RWPE2 (cell line): ENCODE results near the gene TAF1D.
"Not testable (repeated sequence)": the region's sequence is repeated elsewhere in the genome, so short reads cannot be mapped to it uniquely, and the experiment has no call there.

ENCODE experiments used
- ATAC-seq: fragments of 200-7000 bp; cut with Tn5 transposase; 3 replicates; pipeline ENCODE4 v1.9.1; 2021; ENCODE audit warnings: low read depth
- DNase-seq: peaks from one replicate; pipeline ENCODE4 v3.0.0-alpha.2; 2020; ENCODE audit warnings: low spot score
- H3K27ac ChIP-seq: fragments of 450-650 bp; 2 replicates; pipeline ENCODE4 v1.5.1; 2017; ENCODE audit warnings: mild to moderate bottlenecking; ENCODE audit not compliant: poor library complexity, severe bottlenecking
- H3K27me3 ChIP-seq: fragments of 250-450 bp; sonication (Bioruptor Pico); 2 replicates; pipeline ENCODE4 v1.5.1; 2021; ENCODE audit warnings: mild to moderate bottlenecking, moderate library complexity; ENCODE audit not compliant: insufficient read depth, poor library complexity, severe bottlenecking
- H3K36me3 ChIP-seq: fragments of 250-450 bp; sonication (Bioruptor Pico); 2 replicates; pipeline ENCODE4 v1.5.1; 2020; ENCODE audit warnings: low read depth, mild to moderate bottlenecking, moderate library complexity
- H3K4me1 ChIP-seq: fragments of 250-450 bp; sonication (Bioruptor Pico); 2 replicates; pipeline ENCODE4 v1.5.1; 2021; ENCODE audit warnings: mild to moderate bottlenecking, moderate library complexity; ENCODE audit not compliant: insufficient read depth, poor library complexity, severe bottlenecking
- H3K4me3 ChIP-seq: fragments of 250-450 bp; sonication (Bioruptor Pico); 2 replicates; pipeline ENCODE4 v1.5.1; 2021; ENCODE audit warnings: mild to moderate bottlenecking, moderate library complexity; ENCODE audit not compliant: severe bottlenecking
- H3K9me3 ChIP-seq: fragments of 250-450 bp; sonication (Bioruptor Pico); 2 replicates; pipeline ENCODE4 v1.5.1; 2021; ENCODE audit warnings: mild to moderate bottlenecking, moderate library complexity; ENCODE audit not compliant: severe bottlenecking
- TF ChIP-seq, protein P1 (sequence below): fragments of 450-650 bp; IDR thresholded peaks from one replicate; pipeline ENCODE4 v1.5.1; 2017; ENCODE audit warnings: mild to moderate bottlenecking, moderate library complexity; ENCODE audit not compliant: poor library complexity, severe bottlenecking

The TAF1D gene

DNA sequence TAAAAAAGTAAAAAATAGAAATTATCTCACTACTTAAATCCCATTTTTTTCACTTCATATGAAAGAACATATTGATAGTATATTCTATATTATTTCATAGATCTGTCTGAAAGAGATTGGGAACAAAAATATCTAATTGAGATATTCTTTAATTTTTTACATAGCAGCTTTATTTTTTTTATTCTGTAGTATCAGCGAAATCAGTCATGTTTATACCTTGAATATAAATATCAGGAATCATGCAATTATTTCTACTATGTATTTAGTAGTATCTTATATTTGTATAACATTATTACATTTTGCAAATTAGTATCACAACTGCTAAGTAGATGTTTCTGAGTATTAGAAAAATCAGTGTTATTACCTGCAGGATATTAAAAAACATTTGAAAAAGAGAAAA is 20.6 kb upstream of the TAF1D start:
- DNase-seq (no peak), ATAC-seq (no peak)
- no peaks in the 10 kb centered on the region for H3K4me1 ChIP-seq
- H3K27ac ChIP-seq = no peak overlapping the region
- TF ChIP-seq, protein P1, sequence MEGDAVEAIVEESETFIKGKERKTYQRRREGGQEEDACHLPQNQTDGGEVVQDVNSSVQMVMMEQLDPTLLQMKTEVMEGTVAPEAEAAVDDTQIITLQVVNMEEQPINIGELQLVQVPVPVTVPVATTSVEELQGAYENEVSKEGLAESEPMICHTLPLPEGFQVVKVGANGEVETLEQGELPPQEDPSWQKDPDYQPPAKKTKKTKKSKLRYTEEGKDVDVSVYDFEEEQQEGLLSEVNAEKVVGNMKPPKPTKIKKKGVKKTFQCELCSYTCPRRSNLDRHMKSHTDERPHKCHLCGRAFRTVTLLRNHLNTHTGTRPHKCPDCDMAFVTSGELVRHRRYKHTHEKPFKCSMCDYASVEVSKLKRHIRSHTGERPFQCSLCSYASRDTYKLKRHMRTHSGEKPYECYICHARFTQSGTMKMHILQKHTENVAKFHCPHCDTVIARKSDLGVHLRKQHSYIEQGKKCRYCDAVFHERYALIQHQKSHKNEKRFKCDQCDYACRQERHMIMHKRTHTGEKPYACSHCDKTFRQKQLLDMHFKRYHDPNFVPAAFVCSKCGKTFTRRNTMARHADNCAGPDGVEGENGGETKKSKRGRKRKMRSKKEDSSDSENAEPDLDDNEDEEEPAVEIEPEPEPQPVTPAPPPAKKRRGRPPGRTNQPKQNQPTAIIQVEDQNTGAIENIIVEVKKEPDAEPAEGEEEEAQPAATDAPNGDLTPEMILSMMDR = no peak
- H3K36me3 ChIP-seq = 0 out of 2 replicates have a peak, but pooled peaks cover 10% of the 10 kb centered on the region
- H3K4me3 ChIP-seq = no peak overlapping the region
- H3K9me3 ChIP-seq = no peaks in the 10 kb centered on the region
- H3K27me3 ChIP-seq = no peaks in the 10 kb centered on the region

DNA sequence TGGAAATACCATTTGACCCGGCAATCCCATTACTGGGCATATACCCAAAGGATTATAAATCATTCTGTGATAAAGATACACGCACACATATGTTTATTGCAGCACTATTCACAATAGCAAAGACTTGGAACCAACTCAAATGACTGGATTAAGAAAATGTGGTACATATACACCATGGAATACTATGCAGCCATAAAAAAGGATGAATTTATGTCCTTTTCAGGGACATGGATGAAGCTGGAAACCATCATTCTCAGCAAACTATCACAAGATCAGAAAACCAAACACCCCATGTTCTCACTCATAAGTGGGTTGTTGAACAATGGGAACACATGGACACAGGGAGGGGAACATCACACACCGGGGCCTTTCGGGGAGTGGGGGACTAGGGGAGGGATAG is 17.8 kb upstream of the TAF1D start:
- DNase-seq, H3K27ac ChIP-seq, H3K27me3 ChIP-seq, H3K4me1 ChIP-seq, H3K9me3 ChIP-seq, ATAC-seq, H3K4me3 ChIP-seq: not testable (repeated sequence)
- 0 out of 2 replicates have a peak, but pooled peaks cover 14% of the 10 kb centered on the region for H3K36me3 ChIP-seq

GRCh38 chr11:93757924-93758865 is 16.9 kb upstream of the TAF1D start:
- TF ChIP-seq, protein P1 = no peak
- H3K4me1 ChIP-seq = no peaks in the 10 kb centered on the region
- H3K27ac ChIP-seq = no peak overlapping the region
- ATAC-seq (no peak), DNase-seq (no peak)
- H3K36me3 ChIP-seq = 0 out of 2 replicates have a peak, but pooled peaks cover 14% of the 10 kb centered on the region
- H3K4me3 ChIP-seq = no peak overlapping the region
- no peaks in the 10 kb centered on the region for H3K9me3 ChIP-seq
- H3K27me3 ChIP-seq = no peaks in the 10 kb centered on the region

GRCh38 chr11:93757301-93757700 is 16.0 kb upstream of the TAF1D start:
- H3K27ac ChIP-seq = no peak overlapping the region
- no peaks in the 10 kb centered on the region for H3K4me1 ChIP-seq
- H3K27me3 ChIP-seq = no peaks in the 10 kb centered on the region
- H3K4me3 ChIP-seq = no peak overlapping the region
- ATAC-seq = no peak
- no peak for DNase-seq
- 0 out of 2 replicates have a peak, but pooled peaks cover 14% of the 10 kb centered on the region for H3K36me3 ChIP-seq
- no peaks in the 10 kb centered on the region for H3K9me3 ChIP-seq
- TF ChIP-seq, protein P1 = no peak

- TF ChIP-seq, protein P1 = no peak
- no peak for ATAC-seq
- no peak for DNase-seq
- no peaks in the 10 kb centered on the region for H3K27me3 ChIP-seq
- no peaks in the 10 kb centered on the region for H3K9me3 ChIP-seq
- no peak overlapping the region for H3K4me3 ChIP-seq
- no peak overlapping the region for H3K27ac ChIP-seq
- H3K36me3 ChIP-seq = 0 out of 2 replicates have a peak, but pooled peaks cover 12% of the 10 kb centered on the region
- no peaks in the 10 kb centered on the region for H3K4me1 ChIP-seq
Measured at GRCh38 chr11:93756748-93757147, 15.5 kb upstream of the TAF1D start.
